HepG2 (cell line): ENCODE results near the gene NOPCHAP1. TPM values are rescaled to one million over a fixed set of nuclear protein-coding genes. Genes with fewer than 3 reads are reported as not detected.

ENCODE experiments used
- ATAC-seq: fragments of 200-7000 bp; cut with Tn5 transposase; 3 replicates; pipeline ENCODE4 v1.9.1; 2020; ENCODE audit warnings: mild to moderate bottlenecking, moderate library complexity
- BruUV-seq: library from RNA; stranded (reverse); fragments of 400-500 nt; replicated peaks from 2 replicates; lab custom pipeline; 2021; lab: Mats Ljungman, UMichigan
- CTCF ChIA-PET: fragments of 300-600 bp; formaldehyde crosslinking; extraction: SDS; loops from one replicate; lab custom pipeline; 2021; ENCODE audit warnings: low total read pairs, inconsistent platforms, low intra/inter-chr PET ratio; lab: Yijun Ruan, JAX
- POLR2A ChIA-PET: fragments of 350-600 bp; sonication (Branson Sonifier 250); formaldehyde crosslinking; loops from one replicate; lab custom pipeline; 2020; ENCODE audit warnings: antibody characterized with exemption, inconsistent platforms; lab: Yijun Ruan, JAX
- DNase-seq: peaks from one replicate; pipeline ENCODE4 v3.0.0-alpha.2; 2015; ENCODE audit warnings: low spot score
- FAIRE-seq: peaks from 3 replicates; lab custom pipeline; 2011; peaks lifted over from hg19 to GRCh38; lab: Jason Lieb, UNC
- H2AFZ ChIP-seq: one replicate; pipeline ENCODE4 v1.6.1; 2011; ENCODE audit warnings: low read length, inconsistent platforms
- H3K27ac ChIP-seq: fragments of 300-600 bp; 3 replicates; pipeline ENCODE4 v1.8.0; 2011; ENCODE audit warnings: mixed run types, mild to moderate bottlenecking, mixed read lengths, low read length, inconsistent platforms; ENCODE audit not compliant: insufficient read depth; ENCODE audit errors: extremely low read length
- H3K27me3 ChIP-seq, 2 experiments: fragments of 200-600 bp in 1 of 2; 2 replicates in 1 of 2; 3 replicates in 1 of 2; pipeline versions ENCODE4 v1.6.0 to v1.8.0; 2011; ENCODE audit warnings: low read length in 2 of 2, mild to moderate bottlenecking in 2 of 2, moderate library complexity in 2 of 2, inconsistent platforms in 1 of 2; ENCODE audit not compliant: insufficient read depth in 2 of 2, control insufficient read depth in 1 of 2
- H3K36me3 ChIP-seq, 2 experiments: fragments of 200-600 bp in 1 of 2; replicated peaks in 1 of 2; 2 replicates in 1 of 2; 3 replicates in 1 of 2; pipeline versions ENCODE4 v1.5.1 to v1.8.0; 2011; ENCODE audit warnings: low read length in 2 of 2, inconsistent platforms in 1 of 2; ENCODE audit not compliant: insufficient read depth in 2 of 2, control insufficient read depth in 1 of 2
- H3K4me1 ChIP-seq: 2 replicates; pipeline ENCODE4 v1.5.1; 2012; ENCODE audit warnings: low read length, inconsistent platforms; ENCODE audit not compliant: insufficient read depth
- H3K4me2 ChIP-seq: 2 replicates; pipeline ENCODE4 v1.6.0; 2011; ENCODE audit warnings: low read depth, low read length, inconsistent platforms
- H3K4me3 ChIP-seq, 3 experiments: fragments of 200-600 bp in 1 of 3; sonication (generic), shearing (Covaris generic) in 1 of 3; replicated peaks in 1 of 3; 2 replicates each; pipeline ENCODE4 v1.5.1; 2011 to 2016; ENCODE audit warnings: low read length in 3 of 3, inconsistent platforms in 2 of 3, low read depth in 2 of 3, mild to moderate bottlenecking in 2 of 3, control low read depth in 1 of 3, mixed read lengths in 1 of 3; ENCODE audit not compliant: insufficient read depth in 1 of 3
- H3K79me2 ChIP-seq: one replicate; pipeline ENCODE4 v1.6.1; 2011; ENCODE audit warnings: low read length, inconsistent platforms; ENCODE audit not compliant: insufficient read depth
- H3K9ac ChIP-seq: 2 replicates; pipeline ENCODE4 v1.6.0; 2011; ENCODE audit warnings: mild to moderate bottlenecking, low read depth, low read length, inconsistent platforms; ENCODE audit not compliant: insufficient read depth
- H3K9me3 ChIP-seq: 2 replicates; pipeline ENCODE4 v1.5.1; 2012; ENCODE audit warnings: mild to moderate bottlenecking, low read length
- H4K20me1 ChIP-seq: 2 replicates; pipeline ENCODE4 v1.6.0; 2011; ENCODE audit warnings: inconsistent platforms, mild to moderate bottlenecking, low read length, moderate library complexity; ENCODE audit not compliant: insufficient read depth
- ADNP ChIP-seq: sonication (generic); formaldehyde crosslinking; IDR thresholded peaks from 2 replicates; pipeline ENCODE4 v1.4.0; 2020; ENCODE audit warnings: missing genetic modification reagents
- HDAC2 ChIP-seq: sonication (generic); formaldehyde crosslinking; IDR thresholded peaks from 2 replicates; pipeline ENCODE4 v1.4.0; 2020; ENCODE audit warnings: missing genetic modification reagents
- MAFK ChIP-seq, 2 experiments: IDR thresholded peaks in 1 of 2; conservative IDR thresholded peaks in 1 of 2; 2 replicates each; pipeline ENCODE4 v1.6.1; 2011; ENCODE audit warnings: improper control_type of control experiment in 2 of 2, low read length in 2 of 2
- SNAPC4 ChIP-seq: sonication (generic); formaldehyde crosslinking; IDR thresholded peaks from 2 replicates; pipeline ENCODE4 v1.4.0; 2020; ENCODE audit warnings: mild to moderate bottlenecking, missing genetic modification reagents
- ZMAT3 ChIP-seq: sonication (generic); formaldehyde crosslinking; conservative IDR thresholded peaks from 2 replicates; pipeline ENCODE4 v1.7.0; 2021; ENCODE audit warnings: missing genetic modification reagents
- ZNF180 ChIP-seq: sonication (generic); formaldehyde crosslinking; IDR thresholded peaks from 2 replicates; pipeline ENCODE4 v1.4.0; 2020; ENCODE audit warnings: low read depth, missing genetic modification reagents, borderline replicate concordance
- ZNF234 ChIP-seq: sonication (generic); formaldehyde crosslinking; conservative IDR thresholded peaks from 2 replicates; pipeline ENCODE4 v1.5.1; 2020; ENCODE audit warnings: mild to moderate bottlenecking, missing genetic modification reagents
- ZNF24 ChIP-seq: fragments of 450-650 bp; IDR thresholded peaks from 2 replicates; pipeline ENCODE4 v1.6.1; 2017; ENCODE audit warnings: antibody characterized with exemption, mild to moderate bottlenecking
- ZNF549 ChIP-seq: sonication (generic); formaldehyde crosslinking; IDR thresholded peaks from 2 replicates; pipeline ENCODE4 v1.5.0; 2020; ENCODE audit warnings: missing genetic modification reagents
- ZNF660 ChIP-seq: sonication (generic); formaldehyde crosslinking; IDR thresholded peaks from 2 replicates; pipeline ENCODE4 v1.5.1; 2020; ENCODE audit warnings: mild to moderate bottlenecking, low read depth, missing genetic modification reagents, borderline replicate concordance
- ZNF710 ChIP-seq: sonication (generic); formaldehyde crosslinking; IDR thresholded peaks from 2 replicates; pipeline ENCODE4 v1.5.0; 2020; ENCODE audit warnings: mild to moderate bottlenecking, missing genetic modification reagents, borderline replicate concordance
- ZNF761 ChIP-seq: sonication (generic); formaldehyde crosslinking; conservative IDR thresholded peaks from 2 replicates; pipeline ENCODE4 v1.4.0; 2020; ENCODE audit warnings: mild to moderate bottlenecking, missing genetic modification reagents
- WGBS: methylation state at CpG from one replicate; pipeline ENCODE4 v1.1.6; 2017; ENCODE audit warnings: low lambda C conversion rate; 5-methylcytosine and 5-hydroxymethylcytosine counted together
- in situ Hi-C: cut with HindIII; loops from 2 replicates; pipeline ENCODE4 v1.10.0; 2017; ENCODE audit warnings: low pct_unique_long_range_greater_than_20kb; ENCODE audit not compliant: extremely low pct_ligation_motif_present
- intact Hi-C: fragments of 100-400 bp; cut with micrococcal nuclease; formaldehyde crosslinking; loops from one replicate; pipeline ENCODE4 v1.10.0; 2022; ENCODE audit not compliant: unreplicated experiment
- polyA plus RNA-seq, 8 experiments: library from polyadenylated mRNA; depleted of rRNA in 3 of 8; stranded (reverse) in 7 of 8; unstranded in 1 of 8; fragments of >200 nt; fragmentation: Illumina TruSeq in 4 of 8; extraction: Trizol in 4 of 8; gene quantifications; 2 replicates each; pipeline versions ENCODE4 v1.2.1 to v1.2.3, GENCODE V29; 2011 to 2016; ENCODE audit warnings: low read depth in 4 of 8, missing spikeins in 1 of 8, mixed read lengths in 1 of 8; ENCODE audit not compliant: insufficient read depth in 1 of 8
- total RNA-seq, 5 experiments: library from RNA; depleted of rRNA; stranded (reverse); fragments of >200 nt; fragmentation: Illumina TruSeq; extraction: Trizol; gene quantifications; 2 replicates each; pipeline ENCODE4 v1.2.3, GENCODE V29; 2016; ENCODE audit warnings: low read depth in 1 of 5

NOPCHAP1 gene
- total and polyA plus RNA-seq, 2 of the 13 experiments (the other 11 are each of a cell fraction or from before 2014, with no cell fraction given) = 5.7 to 38.1 TPM

GRCh38 chr12:104994336-104994735, 8.2 kb downstream of the NOPCHAP1 start:
- intact Hi-C loops (no loop called here), in situ Hi-C loops (loop anchor here (25.0 kb wide), 1 partner anchor 393 kb away; no protein-coding TSS in a partner anchor)
- H2AFZ ChIP-seq = no peak overlapping the region
- no peaks in the 10 kb centered on the region for H3K27me3 ChIP-seq
- H3K9ac ChIP-seq = no peak overlapping the region
- H3K79me2 ChIP-seq = peaks cover 6% of the 10 kb centered on the region
- TF ChIP-seq ZNF180 (CRISPR knock-in tag) (no peak), ZNF549 (CRISPR knock-in tag) (no peak), ZNF710 (CRISPR knock-in tag) (no peak)
- no peaks in the 10 kb centered on the region for H3K9me3 ChIP-seq
- ATAC-seq (no peak), DNase-seq (no peak), FAIRE-seq (no peak)
- H4K20me1 ChIP-seq = no peaks in the 10 kb centered on the region
- no TSS peak for BruUV-seq
- no peak overlapping the region for H3K4me3 ChIP-seq
- H3K4me1 ChIP-seq = peaks cover 7% of the 10 kb centered on the region; the same call in 1 of the 2 replicates
- ChIA-PET CTCF (no interaction called here), POLR2A (no interaction called here)
- WGBS = 94% methylated on average over 3 of the region's 3 CpGs
- H3K4me2 ChIP-seq = no peak overlapping the region
- peaks cover 8 to 48% of the 10 kb centered on the region in 2 experiments for H3K36me3 ChIP-seq
- no peak overlapping the region for H3K27ac ChIP-seq

- POLR2A ChIA-PET = no interaction called here
- no TSS peak for BruUV-seq
Measured at GRCh38 chr12:104997541-104997940, 11.4 kb downstream of the NOPCHAP1 start.

More at GRCh38 chr12:104997541-104997940, 11.4 kb downstream of the NOPCHAP1 start:
- no peaks in the 10 kb centered on the region for H3K27me3 ChIP-seq
- no peaks in the 10 kb centered on the region for H4K20me1 ChIP-seq
- no peak overlapping the region for H3K4me2 ChIP-seq
- DNase-seq (no peak), ATAC-seq (no peak), FAIRE-seq (no peak)
- H3K79me2 ChIP-seq = no peaks in the 10 kb centered on the region
- H3K27ac ChIP-seq = no peak overlapping the region
- CTCF ChIA-PET = no interaction called here
- no peaks in the 10 kb centered on the region for H3K9me3 ChIP-seq
- no peak overlapping the region for H3K9ac ChIP-seq
- 96% methylated on average over 3 of the region's 3 CpGs for WGBS
- TF ChIP-seq ZMAT3 (CRISPR knock-in tag) (no peak), MAFK (conservative IDR thresholded peaks at IDR 0.05 in 1 of 2, IDR thresholded peaks at IDR 0.05 in 1 of 2; ENCODE audit: low read length in 2 of 2) (no peak), ADNP (CRISPR knock-in tag) (no peak), ZNF761 (CRISPR knock-in tag) (no peak), ZNF24 (no peak), ZNF234 (CRISPR knock-in tag) (no peak), SNAPC4 (no peak), ZNF660 (no peak), HDAC2 (no peak)
- no peak overlapping the region for H2AFZ ChIP-seq
- no peaks in the 10 kb centered on the region for H3K4me1 ChIP-seq
- H3K4me3 ChIP-seq = no peak overlapping the region
- intact Hi-C loops = no loop called here
- peaks cover 12 to 40% of the 10 kb centered on the region in 2 experiments; a peak in 4 of 5 replicates for H3K36me3 ChIP-seq
- in situ Hi-C loops = loop anchor here (25.0 kb wide), 1 partner anchor 390 kb away; no protein-coding TSS in a partner anchor
